Fibroblast of lung (primary cell): ENCODE results near the gene DDHD1.

Experiments used
- EZH2 ChIP-seq: IDR thresholded peaks from 2 replicates; pipeline ENCODE4 v1.5.1; 2012; ENCODE audit warnings: low read length, control low read depth, mild to moderate bottlenecking; ENCODE audit errors: missing control alignments
- TF ChIP-seq, protein P1 (sequence below), 2 donors: IDR thresholded peaks in 1 of 2; conservative IDR thresholded peaks in 1 of 2; 1 replicate in 1 of 2; 2 replicates in 1 of 2; pipeline ENCODE4 v1.5.1; 2011 to 2012; ENCODE audit warnings: low read length in 2 of 2, control low read depth in 1 of 2, inconsistent platforms in 1 of 2, low read depth in 1 of 2, mild to moderate bottlenecking in 1 of 2

DNA sequence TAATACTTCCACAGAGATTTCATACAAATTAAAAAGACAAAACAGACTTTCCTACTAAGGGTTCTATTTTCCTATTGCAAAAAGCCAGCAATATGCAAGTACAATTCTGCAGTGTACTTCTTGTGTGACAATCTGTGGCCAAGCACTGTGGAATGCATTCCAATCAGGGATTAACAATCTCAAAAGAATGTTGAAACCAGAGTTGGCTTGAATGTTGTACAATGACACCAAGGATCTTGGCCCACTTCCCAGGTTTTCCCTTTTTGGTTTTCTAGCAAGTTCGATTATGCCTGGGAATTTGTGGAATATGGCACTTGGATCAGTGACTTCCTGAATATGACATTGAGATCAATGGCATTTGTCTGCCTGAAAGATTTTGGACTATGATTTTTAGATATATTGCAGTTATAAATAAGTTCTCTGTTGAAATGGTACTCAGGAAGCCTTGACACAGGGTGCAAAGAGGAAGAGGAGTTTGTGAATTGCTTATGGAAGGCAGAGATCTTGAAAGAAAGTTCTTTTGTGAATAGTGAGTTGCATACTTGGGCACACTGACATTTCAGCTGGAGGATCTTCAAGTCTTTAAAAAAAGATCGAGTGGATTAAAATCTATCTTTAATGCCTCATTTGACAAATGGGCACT is 120.8 kb downstream of the DDHD1 start:
- TF ChIP-seq, protein P1, sequence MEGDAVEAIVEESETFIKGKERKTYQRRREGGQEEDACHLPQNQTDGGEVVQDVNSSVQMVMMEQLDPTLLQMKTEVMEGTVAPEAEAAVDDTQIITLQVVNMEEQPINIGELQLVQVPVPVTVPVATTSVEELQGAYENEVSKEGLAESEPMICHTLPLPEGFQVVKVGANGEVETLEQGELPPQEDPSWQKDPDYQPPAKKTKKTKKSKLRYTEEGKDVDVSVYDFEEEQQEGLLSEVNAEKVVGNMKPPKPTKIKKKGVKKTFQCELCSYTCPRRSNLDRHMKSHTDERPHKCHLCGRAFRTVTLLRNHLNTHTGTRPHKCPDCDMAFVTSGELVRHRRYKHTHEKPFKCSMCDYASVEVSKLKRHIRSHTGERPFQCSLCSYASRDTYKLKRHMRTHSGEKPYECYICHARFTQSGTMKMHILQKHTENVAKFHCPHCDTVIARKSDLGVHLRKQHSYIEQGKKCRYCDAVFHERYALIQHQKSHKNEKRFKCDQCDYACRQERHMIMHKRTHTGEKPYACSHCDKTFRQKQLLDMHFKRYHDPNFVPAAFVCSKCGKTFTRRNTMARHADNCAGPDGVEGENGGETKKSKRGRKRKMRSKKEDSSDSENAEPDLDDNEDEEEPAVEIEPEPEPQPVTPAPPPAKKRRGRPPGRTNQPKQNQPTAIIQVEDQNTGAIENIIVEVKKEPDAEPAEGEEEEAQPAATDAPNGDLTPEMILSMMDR (conservative IDR thresholded peaks at IDR 0.05 in 1 of 2, IDR thresholded peaks at IDR 0.05 in 1 of 2; ENCODE audit: low read depth in 1 of 2, low read length in 2 of 2): no peak
- TF ChIP-seq EZH2: no peak
